RWPE1 (cell line): ENCODE results near the gene EIF4G1.

Experiments used
- CTCF ChIA-PET: fragments of 350-600 bp; sonication (Branson Sonifier 250); formaldehyde crosslinking; extraction: SDS; loops from one replicate; lab custom pipeline; 2021; lab: Yijun Ruan, JAX
- POLR2A ChIA-PET: fragments of 400-600 bp; formaldehyde crosslinking; extraction: SDS; loops from one replicate; lab custom pipeline; 2020; ENCODE audit warnings: antibody characterized with exemption; ENCODE audit not compliant: low non-redundant PET; lab: Yijun Ruan, JAX
- DNase-seq: peaks from one replicate; pipeline ENCODE4 v3.0.0; 2012; ENCODE audit warnings: low spot score
- H3K27ac ChIP-seq: fragments of 450-650 bp; 2 replicates; pipeline ENCODE4 v1.5.1; 2017
- CTCF ChIP-seq: fragments of 450-650 bp; conservative IDR thresholded peaks from 2 replicates; pipeline ENCODE4 v1.5.1; 2017; ENCODE audit warnings: low read depth, mild to moderate bottlenecking

EIF4G1 gene

GRCh38 chr3:184353546-184353941 lies 39.1 kb downstream of the EIF4G1 start:
- ChIA-PET POLR2A (no interaction called here), CTCF (interaction anchor here (0.7 to 1.3 kb wide), 4 partner anchors 10 to 391 kb away, joined by 3 to 4 read pairs (median 4); no protein-coding TSS in a partner anchor)
- DNase-seq = no peak
- TF ChIP-seq CTCF = no peak
- H3K27ac ChIP-seq = no peak overlapping the region

GRCh38 chr3:184354121-184354728 lies 39.8 kb downstream of the EIF4G1 start:
- peak overlapping the region; percentile 19; the same call in 1 of the 2 replicates for H3K27ac ChIP-seq
- TF ChIP-seq CTCF = peak; percentile 72
- DNase-seq = no peak
- POLR2A ChIA-PET = no interaction called here
- CTCF ChIA-PET = interaction anchor here (0.7 to 1.3 kb wide), 6 partner anchors 10 to 390 kb away, joined by 3 to 4 read pairs (median 3); no protein-coding TSS in a partner anchor

- POLR2A ChIA-PET = no interaction called here
- CTCF ChIA-PET = interaction anchor here (0.6 to 1.2 kb wide), 5 partner anchors 9 to 21 kb away, joined by 3 to 4 read pairs (median 3); partner anchors contain the start of gene FAM131A
- H3K27ac ChIP-seq = peak overlapping the region; percentile 19; the same call in 1 of the 2 replicates
- no peak for TF ChIP-seq CTCF
- DNase-seq = no peak
Measured at GRCh38 chr3:184354754-184355153, 40.3 kb downstream of the EIF4G1 start.

- DNase-seq = no peak
- ChIA-PET POLR2A (no interaction called here), CTCF (interaction anchor here (0.6 to 1.2 kb wide), 5 partner anchors 10 to 22 kb away, joined by 3 to 4 read pairs (median 3); partner anchors contain the start of gene FAM131A)
- peak overlapping the region; percentile 19; the same call in 1 of the 2 replicates for H3K27ac ChIP-seq
- no peak for TF ChIP-seq CTCF
Measured at GRCh38 chr3:184355261-184356040, 41.0 kb downstream of the EIF4G1 start.

GRCh38 chr3:184357248-184358123 lies 43.1 kb downstream of the EIF4G1 start:
- ChIA-PET CTCF (interaction anchor here (1.1 kb wide), 1 partner anchor 19 kb away, joined by 4 read pairs; no protein-coding TSS in a partner anchor), POLR2A (no interaction called here)
- no peak for TF ChIP-seq CTCF
- H3K27ac ChIP-seq = no peak overlapping the region
- no peak for DNase-seq
